Islet of Langerhans (tissue), 1 donor: ENCODE data around the gene RPL19.
A peak's percentile ranks its signal among the peaks of the same experiment; 100 is the strongest.
"Not testable (repeated sequence)": the region's sequence is repeated elsewhere in the genome, so short reads cannot be mapped to it uniquely, and the experiment has no call there.

Source experiments
- FAIRE-seq: peaks from one replicate; lab custom pipeline; 2011; peaks lifted over from hg19 to GRCh38; lab: Jason Lieb, UNC

RPL19 gene

DNA sequence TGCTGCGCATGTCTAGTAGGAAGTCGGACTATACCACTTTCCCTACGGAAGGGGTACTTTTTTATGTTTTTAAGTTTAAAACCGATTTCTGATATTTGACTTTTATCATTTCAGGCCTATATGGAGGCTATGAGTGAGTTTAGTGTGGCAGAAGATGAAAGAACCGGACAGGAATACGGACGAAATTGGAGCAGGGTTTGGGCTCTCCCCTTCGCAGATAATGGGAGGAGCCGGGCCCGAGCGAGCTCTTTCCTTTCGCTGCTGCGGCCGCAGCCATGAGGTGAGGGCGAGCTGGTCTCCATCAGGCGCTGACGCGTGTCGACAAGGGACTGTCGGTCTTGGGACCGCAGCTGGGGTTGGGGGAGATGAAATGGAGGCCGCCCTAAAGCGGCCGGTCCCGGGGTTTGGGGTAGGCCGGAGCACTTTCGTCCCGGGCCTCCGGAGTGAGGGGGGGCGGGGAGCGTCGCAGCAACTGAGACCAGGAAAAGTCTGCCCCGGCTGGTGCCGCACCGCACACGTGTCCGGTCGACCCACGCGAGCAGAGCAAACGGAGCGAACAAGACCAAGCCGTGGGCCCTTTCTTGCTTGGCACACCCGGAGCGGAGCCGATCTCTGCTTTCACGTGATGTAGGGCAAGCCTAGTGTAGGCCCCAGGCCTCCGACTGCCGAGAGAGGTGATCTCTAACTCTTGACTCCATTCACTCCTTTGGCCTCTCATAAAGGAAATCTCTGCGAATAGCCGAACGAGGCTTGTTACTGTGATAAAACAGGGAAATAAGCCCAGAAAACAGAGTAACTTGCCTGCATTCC is at the start of gene RPL19:
Gene RPL19 (plus strand): TSS at position 214 of the 810 bp plus-strand sequence. CDS start 62 bp downstream, at position 276.
- peak; percentile 90 for FAIRE-seq

DNA sequence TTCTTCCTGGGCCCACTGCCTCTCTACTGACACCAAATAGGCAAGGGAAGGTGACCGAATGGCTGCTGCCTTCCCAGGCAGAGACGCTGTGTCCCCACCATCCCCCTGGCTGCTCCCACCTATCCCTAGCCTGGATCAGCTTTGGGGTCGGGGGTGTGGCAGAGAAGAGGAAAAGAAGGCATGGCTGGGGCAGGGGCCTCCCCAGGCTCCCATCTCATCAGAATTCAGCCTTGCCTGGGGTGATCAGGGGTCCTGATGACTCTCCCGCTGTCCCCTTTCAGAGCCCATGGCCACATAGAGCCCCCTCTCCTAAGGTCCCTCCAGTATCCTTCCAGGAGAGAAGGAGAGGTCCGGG is 49.3 kb upstream of the RPL19 start:
- FAIRE-seq = no peak

DNA sequence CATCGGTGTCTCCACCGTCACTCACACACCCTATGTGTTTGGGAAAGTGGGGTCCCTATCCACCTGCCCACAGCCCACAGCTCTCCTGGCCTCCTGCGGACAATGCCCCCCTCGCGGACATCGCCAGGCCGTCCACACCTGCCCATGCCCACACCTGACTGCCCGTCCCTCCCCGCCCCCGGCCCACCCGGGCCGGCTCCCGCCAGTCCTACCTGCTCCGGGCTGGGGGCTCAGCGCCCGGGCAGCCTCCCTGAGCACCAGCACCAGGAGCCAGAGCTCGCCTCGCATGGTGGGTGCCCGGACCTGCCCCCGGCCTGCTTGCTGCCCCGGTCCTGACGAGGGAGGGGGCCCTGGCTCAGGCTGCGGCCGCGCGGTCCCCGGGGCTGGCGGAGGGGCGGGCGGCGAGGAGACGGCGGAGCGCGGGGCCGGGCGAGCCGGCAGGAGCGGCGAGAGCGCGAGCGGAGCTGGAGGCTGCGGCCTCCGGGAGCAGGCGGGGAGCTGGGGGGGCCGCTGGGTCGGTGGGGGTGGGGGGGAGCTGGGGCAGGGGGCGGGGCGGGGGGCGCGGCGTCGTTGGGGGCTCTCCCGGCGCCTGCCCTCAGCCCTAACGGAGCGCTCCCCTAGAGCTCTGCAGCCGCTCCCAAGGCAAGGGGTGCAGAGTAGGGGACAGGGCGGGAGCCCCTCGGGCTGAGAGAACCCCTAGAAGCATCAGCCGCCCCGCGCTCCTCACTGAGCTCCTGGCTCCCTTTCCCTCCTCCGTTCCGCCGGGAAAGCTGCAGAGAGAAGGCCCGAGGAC is 48.7 kb upstream of the RPL19 start, which contains the start of gene PLXDC1:
Gene PLXDC1 (minus strand): TSS at position 488 of the 793 bp plus-strand sequence. CDS start 200 bp downstream, at position 288.
- FAIRE-seq = no peak

DNA sequence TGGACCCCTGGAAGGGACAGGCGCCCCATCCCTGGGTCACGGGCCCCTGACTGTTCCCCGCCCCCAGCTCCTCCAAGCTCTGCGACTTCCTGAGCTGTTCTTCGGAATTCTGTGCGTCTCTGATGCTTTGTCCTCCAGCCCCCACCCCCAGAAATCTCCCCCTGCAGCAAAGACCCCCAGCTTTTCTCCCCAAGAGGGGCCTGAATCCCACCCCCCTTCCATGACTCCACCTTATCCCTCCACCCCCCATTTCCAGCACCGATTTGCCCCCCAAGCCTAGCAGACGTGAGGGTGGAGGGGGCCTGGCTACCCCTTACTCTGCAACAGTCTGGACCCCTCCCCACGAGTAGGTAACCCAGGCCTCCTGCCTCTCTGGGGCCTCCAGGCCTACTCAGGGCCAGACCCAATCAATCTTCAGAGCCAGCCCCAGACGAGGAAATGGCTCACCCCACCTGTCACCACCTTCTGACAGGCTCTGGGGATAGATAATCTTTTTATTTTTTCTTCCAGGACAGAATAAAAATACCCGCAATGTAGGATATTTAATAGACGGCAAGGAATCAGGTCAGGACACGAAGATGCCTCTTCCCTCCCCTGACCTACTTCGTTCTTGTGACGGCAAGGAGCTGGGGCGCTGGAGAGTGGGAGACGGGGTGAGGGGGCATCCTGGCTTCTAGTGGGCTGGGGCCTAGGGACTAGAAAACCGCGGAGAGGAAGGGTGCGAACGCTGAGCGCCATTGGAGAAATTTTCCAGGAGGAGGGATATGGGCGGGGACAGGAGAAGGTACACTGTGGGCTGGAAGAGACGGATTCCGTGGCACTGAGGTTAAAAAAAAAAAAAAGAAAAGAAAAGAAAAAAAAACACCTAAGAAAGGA is 47.9 kb upstream of the RPL19 start:
- FAIRE-seq = no peak

DNA sequence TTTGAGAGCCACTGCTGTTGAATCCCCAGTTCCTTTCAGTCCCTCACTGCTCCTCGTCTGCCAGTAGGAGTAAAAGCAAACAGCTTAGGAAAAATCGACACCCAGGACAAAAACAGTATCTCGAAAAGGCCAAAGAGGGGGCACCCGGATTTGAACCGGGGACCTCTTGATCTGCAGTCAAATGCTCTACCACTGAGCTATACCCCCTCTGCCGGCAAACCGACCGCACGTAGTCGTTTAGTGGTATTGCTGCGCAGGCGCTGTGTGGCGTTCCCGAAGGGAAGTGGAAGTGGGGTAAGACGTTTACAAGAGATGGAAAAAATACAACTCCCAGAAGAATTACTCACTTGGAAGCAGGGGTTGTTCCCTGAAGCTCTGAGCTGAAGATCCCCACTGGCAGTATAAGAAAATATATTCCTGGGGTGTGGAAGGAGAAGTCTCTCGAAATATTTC is 46.5 kb upstream of the RPL19 start:
- no peak for FAIRE-seq

DNA sequence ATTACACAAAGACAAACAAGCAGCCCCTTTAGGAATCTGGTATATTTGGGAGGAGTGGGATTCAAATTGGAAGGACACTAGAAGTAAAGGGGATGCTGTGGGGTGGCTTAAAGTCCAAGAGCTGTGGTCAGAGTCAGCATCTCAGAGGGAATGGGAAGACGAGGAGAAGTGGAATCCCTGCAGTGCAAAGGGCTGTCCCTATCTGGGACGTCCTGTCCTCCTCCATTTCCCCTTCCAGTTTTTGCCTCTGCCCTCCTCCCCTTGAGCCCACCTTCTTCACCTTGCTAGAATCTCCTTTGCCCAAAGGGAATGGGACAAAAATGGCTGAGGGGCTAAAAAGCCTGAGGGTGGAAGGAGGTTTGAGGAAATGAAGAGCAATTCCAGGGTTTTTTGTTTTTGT is 44.4 kb upstream of the RPL19 start:
- FAIRE-seq = no peak

DNA sequence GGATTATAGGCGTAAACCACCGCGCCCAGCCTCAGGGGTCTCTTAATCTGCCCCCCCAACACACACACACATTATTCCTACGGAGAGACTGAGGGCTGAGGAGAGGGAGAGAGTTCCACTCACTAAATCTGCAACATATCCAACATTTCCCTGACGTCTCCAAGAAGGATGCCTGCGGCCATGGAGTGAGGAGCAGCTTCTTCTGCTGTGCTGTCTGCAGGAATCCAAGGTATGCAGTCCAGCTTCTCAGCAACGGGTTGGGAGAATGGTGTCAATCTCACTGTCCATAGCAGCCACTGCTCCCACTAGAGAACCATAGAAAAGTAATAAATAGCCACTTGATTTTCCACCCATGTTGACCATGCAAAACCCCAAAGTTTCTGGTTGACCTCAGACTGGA is 43.6 kb upstream of the RPL19 start:
- FAIRE-seq = no peak

DNA sequence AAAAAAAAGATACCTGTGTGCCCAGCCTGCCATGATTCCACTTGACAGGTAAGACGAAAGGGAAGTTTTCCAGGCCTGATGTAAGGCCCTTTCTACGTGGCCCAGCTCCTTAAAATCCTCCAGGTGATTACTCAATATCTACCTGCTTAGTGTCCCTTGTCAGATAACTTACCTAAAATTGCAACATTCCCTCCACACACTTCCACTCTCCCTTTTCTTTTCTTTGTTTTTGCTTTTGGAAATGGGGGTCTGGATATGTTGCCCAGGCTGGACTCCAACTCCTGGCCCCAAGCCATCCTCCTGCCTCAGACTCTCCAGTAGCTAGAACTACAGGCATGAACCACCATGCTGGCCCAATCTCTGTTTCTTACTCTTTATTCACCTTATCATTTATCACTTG is 41.5 kb upstream of the RPL19 start:
- FAIRE-seq = no peak

DNA sequence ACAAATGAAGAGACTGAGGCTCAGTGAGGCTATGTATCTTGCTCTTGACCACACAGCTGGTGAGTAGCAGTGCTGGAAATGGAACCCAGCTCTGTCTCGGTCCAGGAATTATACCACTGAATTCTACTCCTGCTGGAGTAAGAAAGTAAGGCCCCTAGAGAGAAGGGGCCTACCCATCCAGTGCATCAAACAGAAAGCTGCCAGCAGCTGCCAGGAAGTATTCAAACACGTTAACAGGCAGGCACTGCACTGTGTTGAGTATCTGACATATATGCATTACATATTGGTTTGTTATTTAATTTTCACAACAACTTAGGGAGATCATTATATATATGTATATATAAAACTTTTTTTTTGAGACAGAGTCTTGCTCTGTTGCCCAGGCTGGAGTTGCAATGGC is 38.1 kb upstream of the RPL19 start:
- FAIRE-seq = no peak

DNA sequence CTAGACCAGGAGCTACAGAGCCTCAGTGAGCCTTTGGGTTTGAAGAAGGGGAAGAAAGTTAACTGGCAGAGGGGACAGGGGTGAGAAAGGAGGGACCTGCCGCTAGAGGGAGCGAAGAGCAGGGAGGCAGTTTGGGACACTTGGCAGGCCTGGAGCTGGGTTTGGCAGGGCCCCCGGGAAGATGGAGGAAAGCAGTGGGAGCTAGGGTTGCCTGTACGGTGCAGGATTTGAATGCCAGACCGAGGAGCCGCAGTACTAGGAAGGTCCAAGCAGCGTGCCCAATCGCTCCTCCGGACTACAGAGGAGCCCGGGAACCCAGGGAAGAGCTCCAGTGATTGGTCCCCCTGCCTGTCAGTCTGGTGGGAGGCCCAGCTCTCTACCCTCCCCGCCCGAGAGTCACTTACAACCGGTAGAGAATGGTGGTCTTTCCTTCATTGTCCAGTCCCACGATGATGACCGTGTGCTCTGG is 35.4 kb upstream of the RPL19 start:
- FAIRE-seq = no peak

DNA sequence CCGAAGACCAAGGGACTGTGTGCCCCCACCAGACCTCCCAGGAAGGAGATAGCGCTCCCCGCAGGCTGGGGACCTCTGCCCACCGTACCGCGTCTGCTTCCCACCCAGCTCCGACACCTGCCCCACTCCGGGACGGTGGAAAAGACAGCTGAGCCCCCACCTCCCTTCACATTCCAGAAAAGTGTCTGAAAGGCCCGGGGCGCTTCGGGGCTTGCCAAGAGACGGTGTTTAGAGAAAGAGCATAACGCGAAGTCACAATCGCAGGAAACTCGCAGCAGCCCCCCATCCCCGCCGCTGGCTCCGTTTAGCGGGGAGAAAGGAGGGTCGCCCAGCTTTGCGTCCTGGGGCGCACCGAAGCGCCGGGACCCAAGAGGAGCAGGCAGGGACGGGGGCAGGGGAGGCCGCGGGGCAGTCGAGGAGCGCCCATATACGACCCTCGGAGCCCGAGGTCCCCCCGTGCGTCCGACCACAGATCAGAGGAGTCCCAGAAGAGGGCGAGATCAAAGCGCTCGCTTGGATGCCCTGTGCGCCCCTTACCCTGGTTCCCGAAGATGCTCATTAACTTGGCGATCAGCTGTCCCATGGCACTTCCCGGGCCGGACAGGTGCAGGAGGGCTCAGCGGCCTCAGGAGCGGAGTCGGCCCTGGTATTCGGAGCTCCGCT is 34.8 kb upstream of the RPL19 start:
- no peak for FAIRE-seq

DNA sequence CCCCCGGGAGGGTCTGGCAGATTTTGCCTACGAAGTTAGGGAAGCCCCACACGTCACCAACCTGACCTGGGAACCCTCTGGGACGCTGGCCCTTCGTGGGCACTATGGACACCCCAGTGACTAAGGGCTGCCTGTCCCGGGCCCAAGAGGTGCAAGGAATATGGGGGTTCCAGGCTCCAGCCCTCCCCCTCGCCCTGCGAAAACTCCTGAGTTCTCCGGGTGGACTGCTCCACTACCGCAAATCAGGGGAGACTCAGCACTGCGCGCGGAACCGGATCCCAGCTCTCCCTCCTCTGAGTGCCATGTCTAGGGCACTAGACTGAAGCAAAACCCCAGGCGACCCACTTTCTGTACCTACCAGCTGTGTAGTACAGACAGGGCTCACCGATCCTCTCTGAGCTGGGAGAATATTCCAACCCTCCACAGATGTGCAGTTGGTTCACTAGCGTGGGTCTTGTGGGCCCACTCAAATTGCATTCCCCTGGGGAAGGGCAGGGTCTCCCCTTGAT is 34.2 kb upstream of the RPL19 start, which contains the start of gene ARL5C:
Gene ARL5C (minus strand): TSS at position 321 of the 509 bp plus-strand sequence. CDS start 401 bp downstream, outside the sequence.
- no peak for FAIRE-seq

DNA sequence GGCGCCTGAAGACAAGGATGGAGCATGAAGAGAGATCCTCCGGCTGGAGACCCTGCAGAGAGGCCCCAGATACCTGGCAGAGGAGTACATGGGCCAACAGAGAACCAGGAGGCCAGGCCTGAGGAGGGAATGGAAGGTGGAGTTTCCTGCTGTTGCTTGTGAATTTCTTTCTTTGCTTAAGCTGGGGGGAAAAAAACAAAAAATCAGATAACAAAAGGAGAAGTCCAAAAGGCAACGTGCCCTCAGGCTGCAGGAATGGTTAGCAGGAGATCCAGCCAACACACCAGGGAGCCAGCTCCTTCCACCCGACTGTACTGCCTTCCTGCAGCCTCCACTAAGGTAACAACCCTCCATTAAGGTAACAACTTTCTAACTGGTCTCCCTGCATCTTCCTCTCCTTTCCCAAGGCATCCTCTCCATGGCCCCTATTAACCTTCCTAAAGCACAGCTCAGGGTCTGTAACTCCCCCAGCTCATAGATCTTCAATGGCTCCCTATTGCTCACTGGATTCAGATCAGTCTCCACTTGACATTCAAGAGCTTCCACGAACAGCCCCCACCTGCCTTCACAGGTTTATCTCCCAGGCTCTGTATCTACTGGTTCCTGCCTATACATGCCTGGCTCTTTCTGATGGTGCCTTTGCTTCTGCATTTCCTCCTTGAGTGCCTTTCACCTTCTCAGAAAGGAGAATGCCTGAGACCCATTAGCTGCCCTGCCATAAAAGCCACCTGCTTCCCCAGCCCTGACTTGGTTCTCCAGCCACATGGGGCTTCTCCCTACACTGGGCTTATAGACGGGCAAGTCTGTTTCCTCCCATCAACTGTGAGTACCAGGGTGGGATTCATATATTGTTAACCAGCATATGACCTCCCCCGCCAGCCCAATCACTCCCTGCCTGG is 33.4 kb upstream of the RPL19 start:
- no peak for FAIRE-seq

DNA sequence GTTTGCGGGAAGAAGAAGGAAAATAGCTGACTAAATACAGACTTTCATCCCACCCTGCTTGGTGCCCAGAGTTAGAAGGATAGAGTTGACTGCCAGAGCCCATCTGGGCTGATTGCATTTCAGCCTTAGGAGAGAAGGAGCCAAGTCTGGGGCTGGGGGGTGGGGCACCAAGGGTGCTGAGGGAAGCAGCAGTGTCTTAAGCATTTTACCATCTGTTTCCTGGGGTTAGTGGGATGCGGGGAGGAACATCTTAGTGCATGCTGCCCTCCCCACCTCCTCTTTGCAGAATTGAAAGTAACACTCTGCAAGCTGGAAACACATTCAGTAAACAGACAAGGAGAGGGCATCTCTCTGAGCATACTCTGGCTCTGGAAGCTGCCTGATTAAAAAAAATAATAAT is 32.6 kb upstream of the RPL19 start:
- no peak for FAIRE-seq

DNA sequence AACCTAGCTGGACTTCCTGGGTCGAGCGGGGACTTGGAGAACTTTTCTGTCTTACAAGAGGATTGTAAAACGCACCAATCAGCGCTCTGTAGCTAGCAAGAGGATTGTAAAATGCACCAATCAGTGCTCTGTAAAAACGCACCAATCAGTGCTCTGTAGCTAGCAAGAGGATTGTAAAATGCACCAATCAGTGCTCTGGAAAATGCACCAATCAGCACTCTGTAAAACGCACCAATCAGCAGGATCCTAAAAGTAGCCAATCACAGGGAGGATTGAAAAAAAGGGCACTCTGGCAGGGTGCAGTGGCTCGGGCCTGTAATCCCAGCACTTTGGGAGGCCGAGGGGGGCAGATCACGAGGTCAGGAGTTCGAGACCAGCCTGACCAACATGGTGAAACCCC is 31.6 kb upstream of the RPL19 start:
- not testable (repeated sequence) for FAIRE-seq

DNA sequence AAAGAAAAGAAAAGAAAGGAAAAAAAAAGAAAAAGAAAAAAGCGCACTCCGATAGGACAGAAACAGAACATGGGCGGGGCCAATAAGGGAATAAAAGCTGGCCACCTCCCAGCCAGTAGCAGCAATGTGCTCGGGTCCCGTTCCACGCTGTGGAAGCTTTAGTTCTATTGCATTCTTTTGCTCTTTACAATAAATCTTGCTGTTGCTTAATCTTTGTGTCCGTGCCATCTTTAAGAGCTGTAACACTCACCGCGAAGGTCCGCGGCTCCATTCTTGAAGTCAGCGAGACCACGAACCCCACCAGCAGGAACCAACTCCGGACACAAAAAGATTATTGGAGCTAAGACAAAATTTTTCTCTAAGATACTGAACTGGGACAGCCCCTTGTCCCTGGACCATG is 31.0 kb upstream of the RPL19 start:
- FAIRE-seq = no peak

DNA sequence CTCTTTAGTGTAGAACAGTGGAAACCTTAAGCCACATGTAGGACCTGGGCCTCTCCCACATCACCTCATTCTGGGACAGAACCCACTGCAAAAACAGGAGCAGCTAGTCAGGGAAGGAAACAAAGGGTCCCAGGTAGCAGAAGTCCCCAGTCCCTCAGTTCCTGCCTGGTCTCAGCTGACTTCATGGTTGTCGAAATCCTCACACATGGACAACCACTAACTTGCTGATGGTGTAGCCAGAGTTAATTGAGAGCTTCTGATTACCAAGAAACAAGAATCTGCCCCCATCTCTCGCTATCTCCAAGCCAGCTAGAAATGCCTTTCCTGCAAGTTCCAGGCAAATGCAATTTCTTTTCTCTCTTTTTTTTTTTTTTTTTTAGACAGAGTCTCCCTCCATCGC is 30.6 kb upstream of the RPL19 start:
- FAIRE-seq = no peak

DNA sequence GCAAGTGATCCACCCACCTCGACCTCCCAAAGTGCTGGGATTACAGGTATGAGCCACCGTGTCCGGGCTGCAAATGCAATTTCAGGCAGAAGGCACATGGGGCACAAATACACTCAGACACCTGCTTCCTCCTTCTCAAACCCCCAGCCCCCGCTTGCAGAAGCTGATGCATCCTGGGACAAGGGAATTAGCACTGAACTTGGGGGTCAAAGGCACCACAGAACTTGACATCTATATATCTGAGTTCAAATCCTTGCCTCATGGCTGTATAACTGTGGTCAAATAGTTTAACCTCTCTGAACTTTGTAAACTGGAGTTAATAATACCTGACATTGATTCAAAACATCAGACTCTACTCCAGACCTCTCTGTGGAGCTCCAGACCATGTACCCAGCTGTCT is 30.0 kb upstream of the RPL19 start:
- FAIRE-seq = no peak

DNA sequence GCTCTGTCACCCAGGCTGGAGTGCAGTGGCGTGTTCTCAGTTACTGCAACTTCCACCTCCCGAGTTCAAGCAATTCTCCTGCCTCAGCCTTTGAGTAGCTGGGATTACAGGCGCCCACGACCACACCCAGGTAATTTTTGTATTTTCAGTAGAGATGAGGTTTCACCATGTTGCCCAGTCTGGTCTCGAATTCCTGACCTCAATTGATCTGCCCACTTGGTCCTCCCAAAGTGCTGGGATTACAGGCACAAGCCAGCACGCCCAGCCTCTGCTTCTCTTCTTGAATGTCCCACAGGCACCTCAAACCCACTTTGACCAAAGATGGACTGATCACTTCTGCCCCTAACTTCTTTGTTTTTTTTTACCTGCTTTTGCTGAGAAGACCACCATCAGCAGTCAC is 29.5 kb upstream of the RPL19 start:
- FAIRE-seq = no peak

DNA sequence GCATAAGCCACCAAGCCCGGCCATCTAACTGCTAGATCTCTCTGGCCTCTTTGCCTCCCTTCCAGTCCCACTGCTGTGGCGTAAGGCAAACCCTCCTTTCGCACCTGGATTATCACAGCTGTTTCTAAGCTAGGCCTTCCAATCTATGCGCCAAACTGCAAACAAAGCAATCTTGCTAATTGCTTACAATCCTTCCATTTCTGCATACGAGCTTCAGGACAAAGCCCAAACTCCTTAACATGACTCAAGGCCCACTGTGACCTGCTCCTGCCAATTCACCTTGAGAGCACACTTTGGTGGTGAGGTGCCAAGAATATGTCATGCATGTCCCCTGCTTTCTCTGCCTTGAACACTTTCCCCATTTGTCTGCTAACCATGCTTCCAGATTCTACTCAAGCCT is 28.1 kb upstream of the RPL19 start:
- no peak for FAIRE-seq
